HUDEP-2 (cell line): ENCODE measurements around the gene NUP188.

ENCODE experiments used
- DNase-seq, 76 experiments: peaks; one replicate each; lab custom pipeline; 2025; ENCODE audit not compliant: unreplicated experiment in 76 of 76; lab: John Stamatoyannopoulos, UW

NUP188 gene, protein sequence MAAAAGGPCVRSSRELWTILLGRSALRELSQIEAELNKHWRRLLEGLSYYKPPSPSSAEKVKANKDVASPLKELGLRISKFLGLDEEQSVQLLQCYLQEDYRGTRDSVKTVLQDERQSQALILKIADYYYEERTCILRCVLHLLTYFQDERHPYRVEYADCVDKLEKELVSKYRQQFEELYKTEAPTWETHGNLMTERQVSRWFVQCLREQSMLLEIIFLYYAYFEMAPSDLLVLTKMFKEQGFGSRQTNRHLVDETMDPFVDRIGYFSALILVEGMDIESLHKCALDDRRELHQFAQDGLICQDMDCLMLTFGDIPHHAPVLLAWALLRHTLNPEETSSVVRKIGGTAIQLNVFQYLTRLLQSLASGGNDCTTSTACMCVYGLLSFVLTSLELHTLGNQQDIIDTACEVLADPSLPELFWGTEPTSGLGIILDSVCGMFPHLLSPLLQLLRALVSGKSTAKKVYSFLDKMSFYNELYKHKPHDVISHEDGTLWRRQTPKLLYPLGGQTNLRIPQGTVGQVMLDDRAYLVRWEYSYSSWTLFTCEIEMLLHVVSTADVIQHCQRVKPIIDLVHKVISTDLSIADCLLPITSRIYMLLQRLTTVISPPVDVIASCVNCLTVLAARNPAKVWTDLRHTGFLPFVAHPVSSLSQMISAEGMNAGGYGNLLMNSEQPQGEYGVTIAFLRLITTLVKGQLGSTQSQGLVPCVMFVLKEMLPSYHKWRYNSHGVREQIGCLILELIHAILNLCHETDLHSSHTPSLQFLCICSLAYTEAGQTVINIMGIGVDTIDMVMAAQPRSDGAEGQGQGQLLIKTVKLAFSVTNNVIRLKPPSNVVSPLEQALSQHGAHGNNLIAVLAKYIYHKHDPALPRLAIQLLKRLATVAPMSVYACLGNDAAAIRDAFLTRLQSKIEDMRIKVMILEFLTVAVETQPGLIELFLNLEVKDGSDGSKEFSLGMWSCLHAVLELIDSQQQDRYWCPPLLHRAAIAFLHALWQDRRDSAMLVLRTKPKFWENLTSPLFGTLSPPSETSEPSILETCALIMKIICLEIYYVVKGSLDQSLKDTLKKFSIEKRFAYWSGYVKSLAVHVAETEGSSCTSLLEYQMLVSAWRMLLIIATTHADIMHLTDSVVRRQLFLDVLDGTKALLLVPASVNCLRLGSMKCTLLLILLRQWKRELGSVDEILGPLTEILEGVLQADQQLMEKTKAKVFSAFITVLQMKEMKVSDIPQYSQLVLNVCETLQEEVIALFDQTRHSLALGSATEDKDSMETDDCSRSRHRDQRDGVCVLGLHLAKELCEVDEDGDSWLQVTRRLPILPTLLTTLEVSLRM (N-terminal part only)

DNA sequence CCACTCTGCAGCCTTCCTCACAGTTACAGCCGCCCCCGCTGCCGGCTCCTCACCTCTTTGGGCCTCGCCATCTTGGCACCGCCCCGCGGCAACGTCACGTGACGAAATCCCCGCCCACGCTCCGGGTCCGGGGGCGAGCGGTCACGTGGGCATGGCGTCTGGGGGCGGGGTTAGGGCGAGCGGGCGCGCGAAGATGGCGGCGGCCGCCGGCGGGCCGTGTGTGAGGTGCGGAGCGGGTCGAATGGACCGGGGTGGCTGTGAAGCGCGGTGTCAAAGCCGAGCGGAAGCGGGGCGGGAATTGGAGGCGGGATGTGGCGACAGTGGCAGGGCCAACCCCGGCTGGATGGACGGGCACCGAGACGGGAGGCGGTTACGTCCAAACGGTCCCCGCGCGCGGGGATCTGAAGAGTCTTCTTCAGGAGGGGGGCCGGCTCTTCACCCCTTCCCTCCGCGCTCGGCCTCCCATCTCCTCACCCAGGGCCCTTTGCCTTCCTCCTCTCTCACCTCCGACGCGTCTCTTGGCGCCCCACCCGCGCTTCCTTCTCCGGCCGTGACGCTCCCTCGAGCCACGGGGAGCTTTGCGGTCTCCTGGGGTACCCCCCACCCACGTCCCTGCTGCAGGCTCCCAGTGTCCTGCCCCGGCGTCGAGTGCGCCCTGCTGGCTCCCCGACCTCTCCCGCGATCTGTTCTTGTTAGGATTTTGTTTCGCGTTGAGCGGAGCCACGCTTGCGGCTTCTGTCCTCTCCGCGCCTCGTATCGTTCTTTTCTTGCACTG is at the start of gene NUP188, which contains the start of gene DOLK:
NUP188 (plus strand) TSS at position 173 of the 775 bp plus-strand sequence; CDS start at position 194, 21 bp downstream.
DOLK (minus strand) TSS at position 77 of the 775 bp plus-strand sequence. CDS start 300 bp downstream, outside the sequence.
- DNase-seq: peak in 74 of 76 experiments; percentile 36 to 98 (median 93)

- DNase-seq: no peak
These were observed 49.1 kb upstream of the NUP188 start for GRCh38 chr9:128898382-128898781.

- no peak for DNase-seq
These were observed 48.5 kb upstream of the NUP188 start for GRCh38 chr9:128898845-128899565.

DNA sequence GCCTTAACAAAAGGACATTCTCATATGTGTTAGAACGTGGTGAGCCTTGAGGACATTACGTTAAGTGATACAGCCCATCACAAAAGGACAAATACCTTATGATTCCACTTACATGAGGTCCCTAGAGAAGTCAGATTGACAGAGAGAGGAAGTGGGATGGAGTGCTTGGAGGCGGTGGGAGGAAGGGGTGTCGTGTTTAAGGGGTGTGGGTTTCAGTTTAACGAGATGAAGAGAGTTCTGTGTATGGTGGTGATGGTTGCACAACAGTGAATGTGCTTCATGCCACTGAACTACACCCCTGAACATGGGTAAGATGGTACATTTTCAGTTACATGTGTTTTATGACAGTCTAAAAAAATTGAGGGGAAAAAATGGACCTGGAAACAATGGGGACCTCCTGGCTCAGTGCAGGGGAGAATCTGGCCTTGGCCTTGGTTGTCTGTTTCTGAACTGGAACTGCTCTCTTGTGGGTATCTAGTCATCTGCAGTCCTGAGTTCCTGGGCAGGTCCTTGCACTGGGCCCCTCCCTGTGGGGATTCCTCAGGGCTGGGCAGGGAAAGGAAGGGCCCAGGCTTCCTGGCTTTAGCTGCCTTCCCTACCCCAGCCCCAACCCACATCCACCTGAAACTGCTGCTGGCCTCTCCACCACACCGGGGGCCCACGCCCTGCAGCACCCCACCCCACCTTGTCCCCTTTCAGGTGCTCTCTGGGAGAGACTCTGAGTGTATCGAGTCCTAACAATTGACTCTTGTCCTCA is 47.8 kb upstream of the NUP188 start:
- peak in 10 of 76 experiments; percentile 10 to 31 (median 18) for DNase-seq

DNA sequence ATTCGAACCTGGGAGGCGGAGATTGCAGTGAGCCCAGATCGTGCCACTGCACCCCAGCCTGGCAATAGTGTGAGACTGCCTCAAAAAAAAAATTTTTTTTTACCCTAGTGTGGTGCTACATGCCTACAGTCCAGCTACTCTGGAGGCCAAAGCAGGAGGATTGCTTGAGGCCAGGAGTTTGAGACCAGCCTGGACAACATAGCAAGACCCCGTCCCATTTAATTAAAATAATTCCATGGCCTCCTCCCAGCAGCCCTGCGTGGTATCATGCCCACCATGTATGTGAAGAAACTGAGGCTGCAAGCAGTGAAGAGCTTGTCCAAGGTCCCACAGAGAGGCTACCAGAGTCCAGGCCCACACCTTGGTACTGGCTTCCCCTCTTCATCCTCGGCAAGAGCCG is 46.1 kb upstream of the NUP188 start:
- no peak for DNase-seq

GRCh38 chr9:128901822-128902221 is 45.7 kb upstream of the NUP188 start:
- no peak for DNase-seq

DNA sequence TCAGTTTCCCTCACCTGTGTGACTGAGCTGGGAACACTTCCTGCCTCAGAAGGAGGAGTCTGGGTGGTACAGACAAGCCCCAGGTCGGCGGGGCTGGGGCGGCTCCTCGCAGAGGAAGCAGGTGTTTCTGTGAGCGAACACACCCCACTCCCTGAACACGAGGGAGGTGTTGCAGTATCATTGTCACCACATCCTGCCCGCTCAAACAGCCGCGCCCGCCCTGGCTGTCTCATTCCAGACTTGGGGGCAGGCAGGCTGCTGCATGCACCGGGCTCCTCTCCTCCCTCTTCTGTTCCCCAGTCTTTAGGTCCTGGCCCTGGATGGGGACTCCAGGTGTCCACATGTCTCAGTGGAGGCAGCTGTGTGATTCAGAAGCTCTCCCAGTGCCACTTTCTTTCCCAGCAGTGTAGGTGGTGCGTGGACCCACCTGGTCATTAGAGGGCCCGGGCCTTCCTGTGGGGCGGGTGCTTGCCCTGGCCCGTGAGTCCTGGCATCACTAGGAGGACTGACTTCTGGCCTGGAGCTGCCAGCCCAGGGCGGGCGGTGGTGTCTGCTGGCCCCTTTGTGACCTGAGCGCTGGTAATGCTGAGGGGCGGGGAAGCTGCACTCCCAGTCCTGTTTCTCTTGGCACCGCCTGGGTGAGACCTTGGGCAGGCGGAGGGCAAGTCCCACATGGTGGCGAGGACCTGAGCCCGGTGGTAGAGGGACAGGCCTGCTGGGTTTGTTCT is 45.0 kb upstream of the NUP188 start:
- DNase-seq: peak in 42 of 76 experiments; percentile 14 to 57 (median 34)

DNA sequence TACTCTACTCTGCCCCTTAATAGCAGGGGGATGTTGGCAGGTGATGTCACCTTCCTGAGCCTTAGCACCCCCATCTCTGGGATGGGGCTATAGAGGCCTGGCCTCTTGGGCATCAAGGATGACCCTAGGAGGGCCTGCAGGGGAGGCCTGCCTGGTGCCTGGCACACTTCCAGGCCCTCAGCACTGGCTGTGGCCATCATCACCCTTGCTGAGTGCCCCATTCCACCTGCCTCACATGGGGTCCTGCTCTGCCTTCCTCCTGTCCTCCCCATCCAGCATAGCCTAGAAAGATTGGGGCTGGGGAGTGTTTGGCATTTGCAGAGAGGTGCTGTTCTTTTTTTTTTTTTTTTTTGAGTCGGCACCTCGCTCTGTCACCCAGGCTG is 44.4 kb upstream of the NUP188 start:
- DNase-seq: no peak

- DNase-seq: no peak
These were observed 43.5 kb upstream of the NUP188 start for GRCh38 chr9:128903871-128904620.

GRCh38 chr9:128905964-128906363 is 41.5 kb upstream of the NUP188 start:
- DNase-seq: no peak

DNA sequence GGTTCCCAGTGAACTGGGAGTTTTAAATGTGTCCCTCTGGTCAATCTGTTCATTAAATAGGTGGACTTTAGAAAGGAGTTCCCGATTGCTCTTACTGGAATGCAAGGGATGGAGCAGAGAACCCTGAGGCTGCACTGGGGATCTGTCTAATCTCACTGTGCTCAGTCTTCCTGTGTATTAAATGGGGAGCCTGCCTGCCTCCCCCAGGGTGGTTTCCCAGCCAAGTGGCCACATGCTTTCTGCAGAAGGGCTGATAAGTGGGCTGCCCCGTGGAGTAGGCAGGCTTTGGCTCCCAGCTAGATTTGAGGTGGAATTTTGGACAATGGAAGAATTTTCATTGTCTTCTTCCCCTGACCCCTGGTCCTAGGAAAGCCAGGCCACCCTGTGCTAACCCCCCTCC is 40.8 kb upstream of the NUP188 start:
- peak in 5 of 76 experiments; percentile 11 to 20 (median 16) for DNase-seq

- no peak for DNase-seq
These were observed 39.1 kb upstream of the NUP188 start for GRCh38 chr9:128908372-128908771.

DNA sequence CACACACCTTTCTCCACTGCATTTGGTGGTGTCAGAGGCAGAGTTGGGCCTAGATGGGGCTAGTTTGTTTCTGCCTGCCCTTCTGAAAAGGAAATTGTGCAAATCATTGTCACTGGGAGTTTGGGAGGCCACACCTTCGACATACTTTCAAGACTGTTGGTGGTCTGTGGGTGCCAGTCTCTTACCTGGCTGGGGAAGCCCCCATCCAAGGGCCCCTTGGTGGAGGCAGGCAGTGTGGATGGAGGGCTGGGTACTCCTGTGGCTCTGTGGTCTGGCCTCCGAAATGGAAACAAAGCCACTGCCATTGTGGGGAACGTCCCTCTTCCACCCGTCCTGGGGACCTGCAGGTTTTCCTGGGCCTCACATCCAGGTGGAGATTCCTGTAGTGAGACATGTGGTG is 37.6 kb upstream of the NUP188 start:
- DNase-seq: no peak

DNA sequence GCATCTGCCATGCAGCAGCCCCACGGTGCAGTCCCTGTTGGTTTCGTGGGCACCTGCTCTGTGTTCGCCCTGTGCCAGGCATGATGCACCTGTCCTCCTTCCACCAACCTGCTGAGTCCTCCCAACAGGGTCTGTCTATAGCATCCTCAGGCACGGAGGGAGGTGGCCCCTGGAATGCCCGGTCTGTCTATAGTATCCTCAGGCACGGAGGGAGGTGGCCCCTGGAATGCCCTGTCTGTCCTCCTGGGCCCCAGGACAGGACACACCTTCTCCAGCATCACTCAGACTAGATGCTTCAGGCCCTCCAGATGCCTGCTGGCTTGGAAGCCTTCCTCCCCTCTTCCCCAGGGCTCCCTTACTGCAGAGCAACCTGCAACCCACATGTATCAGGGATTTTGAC is 36.6 kb upstream of the NUP188 start:
- DNase-seq: no peak

DNA sequence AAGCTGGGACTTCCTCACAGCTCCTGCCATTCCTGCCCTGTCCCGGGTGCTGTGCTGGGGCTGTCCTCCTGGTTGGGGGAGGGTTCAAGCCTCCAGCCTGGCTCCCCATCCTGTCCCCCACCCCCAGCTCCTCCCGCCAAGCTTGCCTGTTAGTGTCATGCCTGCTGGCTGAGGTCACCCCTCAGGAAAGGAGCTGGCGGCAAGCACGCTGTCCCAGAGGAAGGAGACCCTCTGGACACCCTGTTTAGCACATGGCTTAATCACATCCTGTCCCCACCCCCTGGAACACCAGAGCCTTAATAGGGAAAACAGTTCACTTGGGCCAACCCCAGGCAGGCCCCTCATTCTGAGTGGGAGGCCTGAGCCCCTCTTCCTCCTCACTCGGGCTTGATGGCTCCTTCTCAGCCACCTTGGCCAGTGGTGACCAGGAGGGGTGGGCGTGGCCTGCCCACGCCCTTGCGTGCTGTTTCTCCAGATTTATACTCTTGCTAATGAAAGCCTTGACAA is 35.9 kb upstream of the NUP188 start:
- no peak for DNase-seq

- no peak for DNase-seq
These were observed 35.1 kb upstream of the NUP188 start for GRCh38 chr9:128912270-128912853.
